ENCODE measurements around the gene ACAA2. TPM values are rescaled to one million over a fixed set of nuclear protein-coding genes. Genes with fewer than 3 reads are reported as not detected.

The ACAA2 gene
- total RNA-seq, 6 experiments from 2014 or later: 312 to 644 (median 421) TPM

GRCh38 chr18:49855711-49856415, 42.5 kb upstream of the ACAA2 start:
- no peak overlapping the region for H3K4me3 ChIP-seq
- no peak for ATAC-seq
- intact Hi-C loops (cut with DNase I): loop anchor here (5.0 to 10.0 kb wide), 2 partner anchors 91 to 344 kb away; no protein-coding TSS in a partner anchor
- H3K27me3 ChIP-seq: no peaks in the 10 kb centered on the region
- no peak overlapping the region for H3K27ac ChIP-seq
- no peaks in the 10 kb centered on the region for H3K9me3 ChIP-seq
- H3K36me3 ChIP-seq: no peaks in the 10 kb centered on the region
- no peak for DNase-seq
- TF ChIP-seq, protein P1, sequence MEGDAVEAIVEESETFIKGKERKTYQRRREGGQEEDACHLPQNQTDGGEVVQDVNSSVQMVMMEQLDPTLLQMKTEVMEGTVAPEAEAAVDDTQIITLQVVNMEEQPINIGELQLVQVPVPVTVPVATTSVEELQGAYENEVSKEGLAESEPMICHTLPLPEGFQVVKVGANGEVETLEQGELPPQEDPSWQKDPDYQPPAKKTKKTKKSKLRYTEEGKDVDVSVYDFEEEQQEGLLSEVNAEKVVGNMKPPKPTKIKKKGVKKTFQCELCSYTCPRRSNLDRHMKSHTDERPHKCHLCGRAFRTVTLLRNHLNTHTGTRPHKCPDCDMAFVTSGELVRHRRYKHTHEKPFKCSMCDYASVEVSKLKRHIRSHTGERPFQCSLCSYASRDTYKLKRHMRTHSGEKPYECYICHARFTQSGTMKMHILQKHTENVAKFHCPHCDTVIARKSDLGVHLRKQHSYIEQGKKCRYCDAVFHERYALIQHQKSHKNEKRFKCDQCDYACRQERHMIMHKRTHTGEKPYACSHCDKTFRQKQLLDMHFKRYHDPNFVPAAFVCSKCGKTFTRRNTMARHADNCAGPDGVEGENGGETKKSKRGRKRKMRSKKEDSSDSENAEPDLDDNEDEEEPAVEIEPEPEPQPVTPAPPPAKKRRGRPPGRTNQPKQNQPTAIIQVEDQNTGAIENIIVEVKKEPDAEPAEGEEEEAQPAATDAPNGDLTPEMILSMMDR (IDR thresholded peaks at IDR 0.05): no peak
- no peak for TF ChIP-seq POLR2A (IDR thresholded peaks at IDR 0.05)
- peaks cover 0 to 11% (median 2%) of the 10 kb centered on the region in 4 donors for H3K4me1 ChIP-seq
- WGBS (ENCODE audit: insufficient coverage, low coverage, low lambda C conversion rate, missing lambda C conversion rate): 68% methylated on average over 4 of the region's 7 CpGs

DNA sequence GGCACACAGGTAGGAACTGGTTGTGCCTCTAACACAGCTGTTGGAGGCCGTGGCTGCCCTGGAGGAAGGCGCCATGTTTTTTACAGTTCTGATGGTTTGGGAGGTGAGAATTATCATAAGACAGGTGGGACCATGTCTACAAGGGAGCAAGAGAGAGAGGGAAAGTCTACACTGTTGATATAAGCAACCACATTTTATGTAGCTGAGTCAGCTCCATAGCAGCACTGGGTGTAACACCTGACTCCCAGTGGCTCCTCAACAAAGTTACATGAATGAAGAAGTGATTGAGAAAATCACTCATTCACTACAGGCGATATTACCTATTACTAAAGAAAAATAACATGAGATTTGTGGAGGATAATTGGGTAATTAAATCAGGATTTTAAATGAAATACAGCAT, 41.3 kb upstream of the ACAA2 start:
- H3K27me3 ChIP-seq: no peaks in the 10 kb centered on the region
- WGBS (ENCODE audit: insufficient coverage, low coverage, low lambda C conversion rate, missing lambda C conversion rate): 77% methylated on average over 2 of the region's 3 CpGs
- intact Hi-C loops (cut with DNase I): loop anchor here (5.0 to 10.0 kb wide), 2 partner anchors 90 to 342 kb away; no protein-coding TSS in a partner anchor
- H3K4me1 ChIP-seq: peaks cover 0 to 11% (median 2%) of the 10 kb centered on the region in 4 donors
- no peak overlapping the region for H3K27ac ChIP-seq
- ATAC-seq: no peak
- no peak overlapping the region for H3K4me3 ChIP-seq
- DNase-seq: no peak
- H3K36me3 ChIP-seq: no peaks in the 10 kb centered on the region
- no peak for TF ChIP-seq POLR2A (IDR thresholded peaks at IDR 0.05)
- TF ChIP-seq, protein P1 (IDR thresholded peaks at IDR 0.05): no peak
- no peaks in the 10 kb centered on the region for H3K9me3 ChIP-seq

DNA sequence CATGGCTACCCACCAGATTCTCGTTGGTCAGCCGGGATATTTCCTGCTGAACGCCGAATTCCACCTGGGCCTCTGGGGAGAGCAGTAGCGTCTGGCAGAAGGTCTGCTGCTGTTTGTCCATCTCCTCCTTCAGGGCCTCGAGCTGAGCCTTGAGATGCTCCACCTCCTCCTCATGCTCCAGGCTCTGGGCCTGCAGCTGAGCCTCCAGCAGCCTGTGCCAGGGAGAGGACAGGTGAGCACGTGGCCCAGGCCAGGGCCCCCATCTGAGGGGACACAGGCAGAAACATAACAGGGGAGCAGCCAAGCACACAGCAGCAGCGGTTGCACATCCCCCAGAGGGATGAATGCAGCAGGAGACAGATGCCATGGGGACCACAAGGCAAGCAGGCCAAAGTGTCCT, 40.1 kb upstream of the ACAA2 start:
- Histone ChIP-seq H3K4me3 (no peak overlapping the region), H3K9me3 (no peaks in the 10 kb centered on the region), H3K27ac (no peak overlapping the region), H3K36me3 (no peaks in the 10 kb centered on the region), H3K27me3 (no peaks in the 10 kb centered on the region), H3K4me1 (peaks cover 0 to 2% (median under 1%) of the 10 kb centered on the region in 4 donors)
- WGBS (ENCODE audit: insufficient coverage, low coverage, low lambda C conversion rate, missing lambda C conversion rate): no CpG with 5 or more reads among the region's 8 CpGs
- DNase-seq: no peak
- intact Hi-C loops (cut with DNase I): loop anchor here in 1 of 2 donors (10.0 kb wide), 1 partner anchor 89 kb away; no protein-coding TSS in a partner anchor
- no peak for ATAC-seq
- TF ChIP-seq POLR2A (IDR thresholded peaks at IDR 0.05): no peak
- TF ChIP-seq, protein P1 (IDR thresholded peaks at IDR 0.05): no peak

DNA sequence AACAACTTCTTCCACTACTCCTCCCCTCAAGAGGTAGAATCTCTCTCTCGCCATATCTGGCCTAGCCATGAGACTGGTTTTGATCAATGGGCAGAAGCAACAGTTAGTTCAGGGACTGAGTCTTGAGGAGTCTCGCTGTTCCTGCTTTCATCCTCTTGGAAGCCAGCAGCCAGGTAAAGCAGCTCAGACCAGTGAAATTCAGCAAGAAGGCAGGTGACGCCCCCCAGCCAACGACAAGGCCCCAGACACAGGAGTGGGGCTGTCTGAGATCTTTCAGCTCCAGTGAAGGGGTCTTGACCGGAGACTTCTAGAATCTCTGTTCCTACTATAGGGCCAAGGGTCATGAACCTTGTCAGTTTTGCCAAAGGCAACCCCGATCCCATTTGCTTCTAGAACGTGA, 39.7 kb upstream of the ACAA2 start:
- no peaks in the 10 kb centered on the region for H3K36me3 ChIP-seq
- WGBS (ENCODE audit: insufficient coverage, low coverage, low lambda C conversion rate, missing lambda C conversion rate): 85% methylated on average over 4 of the region's 7 CpGs
- DNase-seq: no peak
- H3K9me3 ChIP-seq: no peaks in the 10 kb centered on the region
- H3K27me3 ChIP-seq: no peaks in the 10 kb centered on the region
- ATAC-seq: no peak
- TF ChIP-seq, protein P1 (IDR thresholded peaks at IDR 0.05): no peak
- no peak for TF ChIP-seq POLR2A (IDR thresholded peaks at IDR 0.05)
- intact Hi-C loops (cut with DNase I): loop anchor here in 1 of 2 donors (10.0 kb wide), 1 partner anchor 88 kb away; no protein-coding TSS in a partner anchor
- H3K4me1 ChIP-seq: no peaks in the 10 kb centered on the region
- H3K27ac ChIP-seq: no peak overlapping the region
- no peak overlapping the region for H3K4me3 ChIP-seq
